ENCODE results near the gene BBS7. TPM values are rescaled to one million over a fixed set of nuclear protein-coding genes. Genes with fewer than 3 reads are reported as not detected.

Gene BBS7, protein sequence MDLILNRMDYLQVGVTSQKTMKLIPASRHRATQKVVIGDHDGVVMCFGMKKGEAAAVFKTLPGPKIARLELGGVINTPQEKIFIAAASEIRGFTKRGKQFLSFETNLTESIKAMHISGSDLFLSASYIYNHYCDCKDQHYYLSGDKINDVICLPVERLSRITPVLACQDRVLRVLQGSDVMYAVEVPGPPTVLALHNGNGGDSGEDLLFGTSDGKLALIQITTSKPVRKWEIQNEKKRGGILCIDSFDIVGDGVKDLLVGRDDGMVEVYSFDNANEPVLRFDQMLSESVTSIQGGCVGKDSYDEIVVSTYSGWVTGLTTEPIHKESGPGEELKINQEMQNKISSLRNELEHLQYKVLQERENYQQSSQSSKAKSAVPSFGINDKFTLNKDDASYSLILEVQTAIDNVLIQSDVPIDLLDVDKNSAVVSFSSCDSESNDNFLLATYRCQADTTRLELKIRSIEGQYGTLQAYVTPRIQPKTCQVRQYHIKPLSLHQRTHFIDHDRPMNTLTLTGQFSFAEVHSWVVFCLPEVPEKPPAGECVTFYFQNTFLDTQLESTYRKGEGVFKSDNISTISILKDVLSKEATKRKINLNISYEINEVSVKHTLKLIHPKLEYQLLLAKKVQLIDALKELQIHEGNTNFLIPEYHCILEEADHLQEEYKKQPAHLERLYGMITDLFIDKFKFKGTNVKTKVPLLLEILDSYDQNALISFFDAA
- total RNA-seq: 7.5 and 11.3 TPM in 2 replicates

DNA sequence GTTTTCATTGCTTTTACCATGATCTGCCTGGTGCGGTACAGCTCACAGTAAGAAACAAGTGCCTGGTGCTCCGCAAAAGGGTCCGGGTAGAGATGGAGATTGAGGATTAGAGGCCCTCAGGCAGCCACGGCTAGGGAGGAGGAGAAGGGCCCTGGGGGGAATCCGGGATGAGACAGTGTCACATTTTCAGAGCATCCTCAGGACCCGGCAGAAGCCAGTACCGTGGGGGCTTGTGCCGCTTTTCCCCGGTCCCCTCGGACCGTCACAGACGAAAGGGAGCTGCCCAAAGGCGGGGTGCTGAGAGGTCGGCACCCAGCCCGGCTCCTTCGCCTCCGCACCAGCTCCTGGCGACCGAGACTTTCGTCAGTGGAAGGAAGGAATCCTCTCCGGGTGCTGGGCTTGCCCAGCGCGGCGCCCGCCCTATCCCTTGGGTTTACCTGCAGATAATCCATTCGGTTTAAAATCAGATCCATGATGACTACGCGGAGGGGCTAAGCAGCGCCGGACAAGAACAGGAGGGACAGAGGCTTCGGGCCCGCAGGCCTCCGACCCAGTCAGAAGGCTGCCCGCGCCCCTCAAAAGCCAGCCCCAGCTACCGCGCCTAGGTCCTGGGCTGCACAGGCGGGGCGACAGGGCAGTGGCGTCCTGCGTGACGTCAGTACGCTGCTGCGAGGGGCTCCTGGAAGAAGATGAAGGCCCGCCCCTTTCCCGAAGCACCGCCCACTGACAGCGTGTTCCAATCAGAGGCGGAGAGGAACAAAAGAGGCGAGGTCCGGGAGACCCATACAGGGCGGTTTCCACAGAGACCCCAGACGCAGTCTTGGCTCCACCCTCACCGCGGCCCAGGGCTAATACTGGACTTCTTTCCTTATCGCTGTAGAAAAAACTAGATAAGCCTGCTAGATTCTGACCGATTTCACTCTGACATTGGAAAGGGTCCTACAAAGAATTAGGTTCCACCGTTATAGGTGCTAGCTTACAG, at the start of gene BBS7:
BBS7 (minus strand) TSS at position 634 of the 982 bp plus-strand sequence; CDS start at position 473, 161 bp downstream.

GRCh38 chr4:121823505-121824170, 46.6 kb downstream of the BBS7 start, which contains the start of gene CCNA2:
TSS of gene CCNA2 (minus strand) at chr4:121823883. CDS start at chr4:121823628, 255 bp downstream.

DNA sequence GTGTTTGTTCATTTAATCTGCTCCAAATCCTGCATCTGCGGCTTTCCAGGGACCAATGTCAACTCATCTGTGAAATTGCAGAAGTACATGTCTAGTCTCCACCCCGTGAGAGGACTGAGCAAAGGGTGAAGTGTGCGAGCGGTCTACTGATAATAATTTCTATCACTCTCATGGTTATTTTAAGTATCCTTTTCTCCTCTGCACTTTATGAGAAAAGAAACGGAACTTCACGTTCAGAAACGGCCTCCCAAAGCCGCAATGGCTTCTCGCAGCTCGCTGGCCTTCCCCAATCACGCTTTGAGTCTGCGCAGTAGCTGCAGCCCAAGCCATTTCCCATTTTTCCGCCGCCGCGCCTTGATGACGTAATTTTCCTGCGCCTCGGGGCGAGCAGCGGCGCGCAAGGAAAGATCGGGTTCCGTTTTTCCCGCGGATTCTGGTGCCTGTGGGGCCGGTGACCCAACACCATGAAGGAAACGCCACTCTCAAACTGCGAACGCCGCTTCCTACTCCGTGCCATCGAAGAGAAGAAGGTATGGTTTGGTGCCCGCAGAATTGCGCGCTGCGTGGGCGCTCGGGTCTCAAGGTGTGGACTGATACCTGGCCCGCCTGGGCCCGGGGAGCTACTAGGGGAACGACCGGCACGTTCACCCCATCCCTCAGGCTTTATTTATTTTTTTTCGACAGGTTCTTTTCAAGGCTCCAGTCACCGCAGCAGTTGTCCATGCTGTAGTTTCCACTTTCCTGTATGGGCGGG, 69.1 kb downstream of the BBS7 start, which contains the start of gene EXOSC9:
EXOSC9 (plus strand) TSS at position 363 of the 754 bp plus-strand sequence; CDS start at position 465, 102 bp downstream.

Other genes with a start within 250 kb of the BBS7 start
- gene ANXA5, start 173.5 kb downstream of the BBS7 start, total RNA-seq: 397 and 415 TPM in 2 replicates
- gene SMIM43, start 105.3 kb downstream of the BBS7 start, total RNA-seq: 0.09 and 0.33 TPM in 2 replicates
- gene EXOSC9, start 69.2 kb downstream of the BBS7 start, total RNA-seq: 26.1 and 27.3 TPM in 2 replicates
- gene CCNA2, start 46.6 kb downstream of the BBS7 start, total RNA-seq: 10.1 and 11.2 TPM in 2 replicates
- gene TRPC3, start 81.6 kb upstream of the BBS7 start, total RNA-seq: under 0.01 TPM in 1 of 2 replicates, not detected in the other

Measured in dermis lymphatic vessel endothelial cell (primary cell).